WTC11 (cell line): Measurements from ENCODE around the gene NDRG4. TPM values are rescaled to one million over a fixed set of nuclear protein-coding genes. Genes with fewer than 3 reads are reported as not detected.

Experiments
- ATAC-seq: fragments of 200-7000 bp; cut with Tn5 transposase; 2 replicates; pipeline ENCODE4 v1.10.0; 2021; ENCODE audit warnings: mild to moderate bottlenecking, moderate library complexity
- CTCF ChIA-PET: fragments of 300-600 bp; sonication (Branson Sonifier 250); formaldehyde crosslinking; loops from one replicate; lab custom pipeline; 2021; ENCODE audit warnings: antibody characterized with exemption; lab: Charles Lee
- POLR2A ChIA-PET: fragments of 350-600 bp; sonication (Branson Sonifier 250); formaldehyde crosslinking; loops from one replicate; lab custom pipeline; 2021; ENCODE audit warnings: antibody characterized with exemption; lab: Charles Lee
- DNase-seq: peaks from one replicate; pipeline ENCODE4 v3.0.0; 2021; ENCODE audit warnings: low spot score
- H3K27ac Mint-ChIP-seq: 2 replicates; pipeline ENCODE4 v1.8.0; 2021; ENCODE audit warnings: mixed read lengths
- H3K27me3 Mint-ChIP-seq: 2 replicates; pipeline ENCODE4 v1.8.0; 2021; ENCODE audit warnings: low read depth, mild to moderate bottlenecking, moderate library complexity, mixed read lengths
- H3K36me3 Mint-ChIP-seq: 2 replicates; pipeline ENCODE4 v1.8.0; 2021; ENCODE audit warnings: mixed read lengths
- H3K4me1 Mint-ChIP-seq: 2 replicates; pipeline ENCODE4 v1.8.0; 2022; ENCODE audit warnings: mixed read lengths
- H3K4me3 Mint-ChIP-seq: 2 replicates; pipeline ENCODE4 v1.8.0; 2021; ENCODE audit warnings: mild to moderate bottlenecking, moderate library complexity, mixed read lengths
- H3K9me3 Mint-ChIP-seq: 2 replicates; pipeline ENCODE4 v1.8.0; 2021; ENCODE audit warnings: mixed read lengths
- FOXJ3 ChIP-seq: sonication (generic); formaldehyde crosslinking; IDR thresholded peaks from 2 replicates; pipeline ENCODE4 v1.9.0; 2021; ENCODE audit warnings: missing genetic modification reagents, mild to moderate bottlenecking, borderline replicate concordance
- HMGA2 ChIP-seq: fragments of 250-450 bp; sonication (Bioruptor Pico); IDR thresholded peaks from 2 replicates; pipeline ENCODE4 v1.4.0; 2021; ENCODE audit warnings: mild to moderate bottlenecking, moderate library complexity
- JUN ChIP-seq: sonication (generic); formaldehyde crosslinking; IDR thresholded peaks from 2 replicates; pipeline ENCODE4 v1.8.0; 2023; ENCODE audit warnings: mild to moderate bottlenecking, missing genetic modification reagents
- SP1 ChIP-seq: sonication (generic); formaldehyde crosslinking; conservative IDR thresholded peaks from 2 replicates; pipeline ENCODE4 v1.8.1; 2022; ENCODE audit warnings: missing genetic modification reagents
- TEAD4 ChIP-seq: sonication (generic); formaldehyde crosslinking; IDR thresholded peaks from 2 replicates; pipeline ENCODE4 v1.8.0; 2022; ENCODE audit warnings: mild to moderate bottlenecking, missing genetic modification reagents
- ZNF121 ChIP-seq: sonication (generic); formaldehyde crosslinking; IDR thresholded peaks from 2 replicates; pipeline ENCODE4 v1.8.0; 2023; ENCODE audit warnings: missing genetic modification reagents
- ZNF138 ChIP-seq: sonication (generic); formaldehyde crosslinking; conservative IDR thresholded peaks from 2 replicates; pipeline ENCODE4 v1.8.1; 2022; ENCODE audit warnings: mild to moderate bottlenecking, moderate library complexity, missing genetic modification reagents
- ZNF219 ChIP-seq: sonication (generic); formaldehyde crosslinking; IDR thresholded peaks from 2 replicates; pipeline ENCODE4 v1.8.0; 2023; ENCODE audit warnings: missing genetic modification reagents, mild to moderate bottlenecking, borderline replicate concordance
- total RNA-seq: library from RNA; stranded (reverse); gene quantifications from 3 replicates; pipeline ENCODE4 v1.2.3, GENCODE V29; 2021
- TF ChIP-seq, protein P1 (sequence below): sonication (generic); formaldehyde crosslinking; IDR thresholded peaks from 2 replicates; pipeline ENCODE4 v1.8.1; 2023; ENCODE audit warnings: mild to moderate bottlenecking, missing genetic modification reagents, moderate library complexity
- TF ChIP-seq, protein P2 (sequence below): sonication (generic); formaldehyde crosslinking; IDR thresholded peaks from 2 replicates; pipeline ENCODE4 v1.8.1; 2023; ENCODE audit warnings: mild to moderate bottlenecking, missing genetic modification reagents, moderate library complexity
- TF ChIP-seq, protein P3 (sequence below): sonication (generic); formaldehyde crosslinking; IDR thresholded peaks from 2 replicates; pipeline ENCODE4 v1.8.1; 2022; ENCODE audit warnings: mild to moderate bottlenecking, moderate library complexity, missing genetic modification reagents
- TF ChIP-seq, protein P4 (sequence below): fragments of 200-600 bp; IDR thresholded peaks from 2 replicates; pipeline ENCODE4 v1.8.0; 2022; ENCODE audit warnings: antibody characterized with exemption
- TF ChIP-seq, protein P5 (sequence below): sonication (generic); formaldehyde crosslinking; IDR thresholded peaks from 2 replicates; pipeline ENCODE4 v1.8.0; 2022; ENCODE audit warnings: mild to moderate bottlenecking, missing genetic modification reagents
- TF ChIP-seq, protein P6 (sequence below): sonication (generic); formaldehyde crosslinking; IDR thresholded peaks from 2 replicates; pipeline ENCODE4 v1.8.1; 2022; ENCODE audit warnings: low read depth, mild to moderate bottlenecking, moderate library complexity, missing genetic modification reagents, borderline replicate concordance
- TF ChIP-seq, protein P7 (sequence below): sonication (generic); formaldehyde crosslinking; IDR thresholded peaks from 2 replicates; pipeline ENCODE4 v1.8.1; 2023; ENCODE audit warnings: mild to moderate bottlenecking, moderate library complexity, missing genetic modification reagents

NDRG4 gene
- total RNA-seq, 1 experiment from 2014 or later: 20.5 TPM

DNA sequence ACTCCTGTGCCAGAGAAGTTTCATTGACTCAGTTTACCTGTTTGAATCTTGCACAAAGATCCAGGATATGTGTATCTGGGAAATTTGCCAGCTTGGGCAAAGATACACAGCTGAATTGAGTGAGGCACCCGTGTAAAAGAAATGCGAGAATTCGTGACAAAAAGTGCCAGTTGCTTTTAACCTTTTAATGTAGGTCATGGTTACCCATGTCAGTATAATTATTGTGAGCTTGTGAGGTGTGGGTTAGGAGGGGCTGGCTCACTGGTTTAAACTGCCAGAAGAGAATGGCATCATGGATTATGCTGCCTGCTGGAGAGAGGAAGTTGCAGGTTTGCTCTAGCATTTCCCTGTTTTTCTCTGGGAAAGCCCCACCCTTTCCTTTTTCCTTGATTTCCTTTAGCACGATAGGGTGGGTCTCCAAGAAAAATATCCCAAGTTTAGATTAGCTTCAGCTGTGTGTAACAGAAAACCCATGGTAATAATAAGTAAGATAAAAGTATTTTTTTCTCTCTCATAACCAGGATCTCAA, 24.8 kb upstream of the NDRG4 start:
- DNase-seq (no peak), ATAC-seq (no peak)
- Mint-ChIP-seq H3K4me1 (peaks cover 16% of the 10 kb centered on the region), H3K9me3 (no peaks in the 10 kb centered on the region), H3K4me3 (no peak overlapping the region), H3K36me3 (no peaks in the 10 kb centered on the region), H3K27me3 (peaks cover 6% of the 10 kb centered on the region), H3K27ac (no peak overlapping the region)
- TF ChIP-seq, protein P1, sequence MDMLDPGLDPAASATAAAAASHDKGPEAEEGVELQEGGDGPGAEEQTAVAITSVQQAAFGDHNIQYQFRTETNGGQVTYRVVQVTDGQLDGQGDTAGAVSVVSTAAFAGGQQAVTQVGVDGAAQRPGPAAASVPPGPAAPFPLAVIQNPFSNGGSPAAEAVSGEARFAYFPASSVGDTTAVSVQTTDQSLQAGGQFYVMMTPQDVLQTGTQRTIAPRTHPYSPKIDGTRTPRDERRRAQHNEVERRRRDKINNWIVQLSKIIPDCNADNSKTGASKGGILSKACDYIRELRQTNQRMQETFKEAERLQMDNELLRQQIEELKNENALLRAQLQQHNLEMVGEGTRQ (CRISPR knock-in tag): no peak
- TF ChIP-seq JUN (CRISPR knock-in tag) (no peak), ZNF138 (no peak), ZNF219 (CRISPR knock-in tag) (no peak), TEAD4 (CRISPR knock-in tag) (no peak)
- TF ChIP-seq, protein P2, sequence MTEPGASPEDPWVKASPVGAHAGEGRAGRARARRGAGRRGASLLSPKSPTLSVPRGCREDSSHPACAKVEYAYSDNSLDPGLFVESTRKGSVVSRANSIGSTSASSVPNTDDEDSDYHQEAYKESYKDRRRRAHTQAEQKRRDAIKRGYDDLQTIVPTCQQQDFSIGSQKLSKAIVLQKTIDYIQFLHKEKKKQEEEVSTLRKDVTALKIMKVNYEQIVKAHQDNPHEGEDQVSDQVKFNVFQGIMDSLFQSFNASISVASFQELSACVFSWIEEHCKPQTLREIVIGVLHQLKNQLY: no peak
- POLR2A ChIA-PET: no interaction called here
- CTCF ChIA-PET: interaction anchor here (0.9 to 2.9 kb wide), 3 partner anchors 11 to 13 kb away, joined by 3 to 14 read pairs (median 4); no protein-coding TSS in a partner anchor

DNA sequence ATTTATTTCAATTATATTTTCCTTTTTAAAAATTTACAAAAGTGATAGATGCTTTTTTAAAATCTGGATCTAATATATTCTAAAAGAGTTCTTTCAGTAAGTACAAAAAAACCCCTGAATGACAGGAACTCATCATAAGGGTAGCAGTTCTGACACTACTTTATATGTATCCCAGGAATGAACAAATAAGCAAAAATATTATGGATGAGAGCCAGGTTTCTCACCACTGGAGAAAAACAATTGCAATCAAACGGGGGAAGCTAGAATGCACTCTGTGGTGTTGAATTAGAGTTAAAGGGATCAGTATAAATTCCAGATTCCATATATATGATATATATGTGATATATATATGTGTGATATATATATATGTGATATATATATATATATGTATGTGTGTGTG, 23.2 kb upstream of the NDRG4 start:
- no peak overlapping the region for H3K4me3 Mint-ChIP-seq
- peaks cover 10% of the 10 kb centered on the region for H3K4me1 Mint-ChIP-seq
- DNase-seq: no peak
- no peaks in the 10 kb centered on the region for H3K9me3 Mint-ChIP-seq
- H3K27me3 Mint-ChIP-seq: peaks cover 6% of the 10 kb centered on the region
- ChIA-PET CTCF (no interaction called here), POLR2A (interaction anchor here (0.5 to 0.6 kb wide), 2 partner anchors 170 to 1339 kb away, joined by 3 to 5 read pairs; no protein-coding TSS in a partner anchor)
- no peak for ATAC-seq
- H3K36me3 Mint-ChIP-seq: no peaks in the 10 kb centered on the region
- no peak overlapping the region for H3K27ac Mint-ChIP-seq
- TF ChIP-seq, protein P3, sequence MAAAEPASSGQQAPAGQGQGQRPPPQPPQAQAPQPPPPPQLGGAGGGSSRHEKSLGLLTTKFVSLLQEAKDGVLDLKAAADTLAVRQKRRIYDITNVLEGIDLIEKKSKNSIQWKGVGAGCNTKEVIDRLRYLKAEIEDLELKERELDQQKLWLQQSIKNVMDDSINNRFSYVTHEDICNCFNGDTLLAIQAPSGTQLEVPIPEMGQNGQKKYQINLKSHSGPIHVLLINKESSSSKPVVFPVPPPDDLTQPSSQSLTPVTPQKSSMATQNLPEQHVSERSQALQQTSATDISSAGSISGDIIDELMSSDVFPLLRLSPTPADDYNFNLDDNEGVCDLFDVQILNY: no peak
- TF ChIP-seq SP1 (CRISPR knock-in tag): no peak
- no peak for TF ChIP-seq ZNF121 (CRISPR knock-in tag)
- TF ChIP-seq, protein P4, sequence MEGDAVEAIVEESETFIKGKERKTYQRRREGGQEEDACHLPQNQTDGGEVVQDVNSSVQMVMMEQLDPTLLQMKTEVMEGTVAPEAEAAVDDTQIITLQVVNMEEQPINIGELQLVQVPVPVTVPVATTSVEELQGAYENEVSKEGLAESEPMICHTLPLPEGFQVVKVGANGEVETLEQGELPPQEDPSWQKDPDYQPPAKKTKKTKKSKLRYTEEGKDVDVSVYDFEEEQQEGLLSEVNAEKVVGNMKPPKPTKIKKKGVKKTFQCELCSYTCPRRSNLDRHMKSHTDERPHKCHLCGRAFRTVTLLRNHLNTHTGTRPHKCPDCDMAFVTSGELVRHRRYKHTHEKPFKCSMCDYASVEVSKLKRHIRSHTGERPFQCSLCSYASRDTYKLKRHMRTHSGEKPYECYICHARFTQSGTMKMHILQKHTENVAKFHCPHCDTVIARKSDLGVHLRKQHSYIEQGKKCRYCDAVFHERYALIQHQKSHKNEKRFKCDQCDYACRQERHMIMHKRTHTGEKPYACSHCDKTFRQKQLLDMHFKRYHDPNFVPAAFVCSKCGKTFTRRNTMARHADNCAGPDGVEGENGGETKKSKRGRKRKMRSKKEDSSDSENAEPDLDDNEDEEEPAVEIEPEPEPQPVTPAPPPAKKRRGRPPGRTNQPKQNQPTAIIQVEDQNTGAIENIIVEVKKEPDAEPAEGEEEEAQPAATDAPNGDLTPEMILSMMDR: no peak
- TF ChIP-seq, protein P5, sequence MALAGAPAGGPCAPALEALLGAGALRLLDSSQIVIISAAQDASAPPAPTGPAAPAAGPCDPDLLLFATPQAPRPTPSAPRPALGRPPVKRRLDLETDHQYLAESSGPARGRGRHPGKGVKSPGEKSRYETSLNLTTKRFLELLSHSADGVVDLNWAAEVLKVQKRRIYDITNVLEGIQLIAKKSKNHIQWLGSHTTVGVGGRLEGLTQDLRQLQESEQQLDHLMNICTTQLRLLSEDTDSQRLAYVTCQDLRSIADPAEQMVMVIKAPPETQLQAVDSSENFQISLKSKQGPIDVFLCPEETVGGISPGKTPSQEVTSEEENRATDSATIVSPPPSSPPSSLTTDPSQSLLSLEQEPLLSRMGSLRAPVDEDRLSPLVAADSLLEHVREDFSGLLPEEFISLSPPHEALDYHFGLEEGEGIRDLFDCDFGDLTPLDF (CRISPR knock-in tag): no peak
- no peak for TF ChIP-seq HMGA2 (CRISPR knock-in tag)
- TF ChIP-seq, protein P6, sequence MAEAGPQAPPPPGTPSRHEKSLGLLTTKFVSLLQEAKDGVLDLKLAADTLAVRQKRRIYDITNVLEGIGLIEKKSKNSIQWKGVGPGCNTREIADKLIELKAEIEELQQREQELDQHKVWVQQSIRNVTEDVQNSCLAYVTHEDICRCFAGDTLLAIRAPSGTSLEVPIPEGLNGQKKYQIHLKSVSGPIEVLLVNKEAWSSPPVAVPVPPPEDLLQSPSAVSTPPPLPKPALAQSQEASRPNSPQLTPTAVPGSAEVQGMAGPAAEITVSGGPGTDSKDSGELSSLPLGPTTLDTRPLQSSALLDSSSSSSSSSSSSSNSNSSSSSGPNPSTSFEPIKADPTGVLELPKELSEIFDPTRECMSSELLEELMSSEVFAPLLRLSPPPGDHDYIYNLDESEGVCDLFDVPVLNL: no peak
- TF ChIP-seq, protein P7, sequence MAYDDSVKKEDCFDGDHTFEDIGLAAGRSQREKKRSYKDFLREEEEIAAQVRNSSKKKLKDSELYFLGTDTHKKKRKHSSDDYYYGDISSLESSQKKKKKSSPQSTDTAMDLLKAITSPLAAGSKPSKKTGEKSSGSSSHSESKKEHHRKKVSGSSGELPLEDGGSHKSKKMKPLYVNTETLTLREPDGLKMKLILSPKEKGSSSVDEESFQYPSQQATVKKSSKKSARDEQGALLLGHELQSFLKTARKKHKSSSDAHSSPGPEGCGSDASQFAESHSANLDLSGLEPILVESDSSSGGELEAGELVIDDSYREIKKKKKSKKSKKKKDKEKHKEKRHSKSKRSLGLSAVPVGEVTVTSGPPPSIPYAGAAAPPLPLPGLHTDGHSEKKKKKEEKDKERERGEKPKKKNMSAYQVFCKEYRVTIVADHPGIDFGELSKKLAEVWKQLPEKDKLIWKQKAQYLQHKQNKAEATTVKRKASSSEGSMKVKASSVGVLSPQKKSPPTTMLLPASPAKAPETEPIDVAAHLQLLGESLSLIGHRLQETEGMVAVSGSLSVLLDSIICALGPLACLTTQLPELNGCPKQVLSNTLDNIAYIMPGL: no peak
- no peak for TF ChIP-seq FOXJ3 (CRISPR knock-in tag)
